NCI-H1930 (cell line): ENCODE results near the gene CPSF3.

Experiments
- DNase-seq, 2 experiments: peaks; one replicate each; lab custom pipeline; 2025; lab: John Stamatoyannopoulos, UW

The CPSF3 gene

GRCh38 chr2:9423100-9423921 is at the start of gene CPSF3, which contains the start of gene ITGB1BP1:
Gene CPSF3 (plus strand): TSS chr2:9423654. CDS start chr2:9423774, 120 bp downstream.
Gene ITGB1BP1 (minus strand): TSS chr2:9423528. CDS start chr2:9418697, 4,831 bp downstream.
- peak; percentile 96 to 98 for DNase-seq

- no peak for DNase-seq
Observed at GRCh38 chr2:9374071-9374730, 49.3 kb upstream of the CPSF3 start.

- DNase-seq = no peak
Observed at GRCh38 chr2:9375857-9376428, 47.5 kb upstream of the CPSF3 start.

- DNase-seq = no peak
Observed at GRCh38 chr2:9377461-9378097, 45.9 kb upstream of the CPSF3 start.

GRCh38 chr2:9378433-9379390 is 44.7 kb upstream of the CPSF3 start:
- DNase-seq = no peak

GRCh38 chr2:9379391-9379755 is 44.1 kb upstream of the CPSF3 start:
- no peak for DNase-seq

- no peak for DNase-seq
Observed at GRCh38 chr2:9380702-9381628, 42.5 kb upstream of the CPSF3 start.

- no peak for DNase-seq
Observed at GRCh38 chr2:9382604-9383235, 40.7 kb upstream of the CPSF3 start.

GRCh38 chr2:9384521-9384920 is 38.9 kb upstream of the CPSF3 start:
- DNase-seq = no peak

- DNase-seq = no peak
Observed at GRCh38 chr2:9385841-9386240, 37.6 kb upstream of the CPSF3 start.

GRCh38 chr2:9388199-9388681 is 35.2 kb upstream of the CPSF3 start:
- no peak for DNase-seq

GRCh38 chr2:9388950-9389911 is 34.2 kb upstream of the CPSF3 start:
- DNase-seq = no peak

GRCh38 chr2:9390151-9390850 is 33.2 kb upstream of the CPSF3 start:
- DNase-seq = no peak

GRCh38 chr2:9390991-9391390 is 32.5 kb upstream of the CPSF3 start:
- no peak for DNase-seq

- DNase-seq = no peak
Observed at GRCh38 chr2:9391961-9392720, 31.3 kb upstream of the CPSF3 start.

GRCh38 chr2:9392898-9393765 is 30.3 kb upstream of the CPSF3 start:
- no peak for DNase-seq
